Cardiac muscle cell (in vitro differentiated cells and primary cell): ENCODE results near the gene PTGDS. TPM values are rescaled to one million over a fixed set of nuclear protein-coding genes. Genes with fewer than 3 reads are reported as not detected.

Experiments
- DNase-seq, 2 donors: peaks; one replicate each; pipeline versions ENCODE4 v3.0.0 to v3.0.0-alpha.2; 2010 to 2017; ENCODE audit warnings: low read depth in 1 of 2, low spot score in 1 of 2
- H3K27ac ChIP-seq: fragments of 200-600 bp; sonication (generic); 2 replicates; pipeline ENCODE4 v1.5.1; 2016
- H3K27me3 ChIP-seq: fragments of 200-600 bp; sonication (generic); 2 replicates; pipeline ENCODE4 v1.6.0; 2016; ENCODE audit warnings: control low read depth
- H3K36me3 ChIP-seq: fragments of 200-600 bp; sonication (generic); 2 replicates; pipeline ENCODE4 v1.5.1; 2016; ENCODE audit warnings: control low read depth
- H3K4me1 ChIP-seq: fragments of 200-600 bp; sonication (generic); 2 replicates; pipeline ENCODE4 v1.8.1; 2017; ENCODE audit warnings: low read depth, mild to moderate bottlenecking, mixed run types
- H3K4me3 ChIP-seq: fragments of 200-600 bp; sonication (generic); 2 replicates; pipeline ENCODE4 v1.5.1; 2016; ENCODE audit warnings: mild to moderate bottlenecking
- H3K9me3 ChIP-seq: fragments of 200-600 bp; sonication (generic); 2 replicates; pipeline ENCODE4 v1.5.1; 2017; ENCODE audit warnings: low read depth, mild to moderate bottlenecking, control low read depth
- CTCF ChIP-seq: IDR thresholded peaks from 2 replicates; pipeline ENCODE4 v1.5.1; 2012; ENCODE audit warnings: low read depth, mild to moderate bottlenecking, low read length
- polyA plus RNA-seq: library from polyadenylated mRNA; unstranded; fragments of >200 nt; fragmentation: Nextera tagmentation; extraction: Ambion mirVana; gene quantifications from 2 replicates; pipeline ENCODE4 v1.2.1, GENCODE V29; 2016
- total RNA-seq: library from RNA; depleted of rRNA; stranded (reverse); fragments of >200 nt; gene quantifications from 2 replicates; pipeline ENCODE4 v1.2.3, GENCODE V29; 2016

PTGDS gene
- total and polyA plus RNA-seq, 2 experiments from 2014 or later = 3.4 to 3.9 TPM

GRCh38 chr9:137029058-137029936 lies 52.0 kb downstream of the PTGDS start:
- no peaks in the 10 kb centered on the region for H3K27me3 ChIP-seq
- peak; percentile 67 to 82 for DNase-seq
- peaks cover 5% of the 10 kb centered on the region for H3K4me1 ChIP-seq
- H3K27ac ChIP-seq = no peak overlapping the region
- peak; percentile 91 for TF ChIP-seq CTCF
- H3K36me3 ChIP-seq = no peaks in the 10 kb centered on the region
- H3K4me3 ChIP-seq = peak overlapping the region; percentile 92
- H3K9me3 ChIP-seq = no peaks in the 10 kb centered on the region

- Histone ChIP-seq H3K27ac (no peak overlapping the region), H3K4me3 (no peak overlapping the region), H3K27me3 (no peaks in the 10 kb centered on the region), H3K36me3 (no peaks in the 10 kb centered on the region), H3K9me3 (no peaks in the 10 kb centered on the region), H3K4me1 (peaks cover 5% of the 10 kb centered on the region)
- TF ChIP-seq CTCF = no peak
- no peak for DNase-seq
Measured at GRCh38 chr9:137030006-137030405, 52.7 kb downstream of the PTGDS start.

GRCh38 chr9:137030538-137031527 lies 53.5 kb downstream of the PTGDS start:
- Histone ChIP-seq H3K36me3 (no peaks in the 10 kb centered on the region), H3K9me3 (no peaks in the 10 kb centered on the region), H3K4me1 (peaks cover 5% of the 10 kb centered on the region), H3K4me3 (no peak overlapping the region), H3K27me3 (no peaks in the 10 kb centered on the region), H3K27ac (no peak overlapping the region)
- DNase-seq = peak in 1 of 2 donors; percentile 28
- no peak for TF ChIP-seq CTCF

Other genes with a start within 250 kb of the PTGDS start
Only the 30 nearest of the 37 such genes appear.
- not detected in 2 replicates for gene LCN8, start 219.3 kb upstream of the PTGDS start, total RNA-seq
- 0.81 TPM in 1 of 2 replicates, not detected in the other for gene LCN8, start 219.3 kb upstream of the PTGDS start, polyA plus RNA-seq
- 0.32 and 0.77 TPM in 2 replicates for gene LCN15, start 213.0 kb upstream of the PTGDS start, total RNA-seq
- 0.17 TPM in 1 of 2 replicates, not detected in the other for gene LCN15, start 213.0 kb upstream of the PTGDS start, polyA plus RNA-seq
- gene TMEM141, start 186.2 kb upstream of the PTGDS start, total RNA-seq = 200 and 306 TPM in 2 replicates
- gene TMEM141, start 186.2 kb upstream of the PTGDS start, polyA plus RNA-seq = 169 and 238 TPM in 2 replicates
- 32.4 and 49.3 TPM in 2 replicates for gene CCDC183, start 181.2 kb upstream of the PTGDS start, total RNA-seq
- 40.1 and 43.1 TPM in 2 replicates for gene CCDC183, start 181.2 kb upstream of the PTGDS start, polyA plus RNA-seq
- gene RABL6, start 169.6 kb upstream of the PTGDS start, total RNA-seq = 131 and 153 TPM in 2 replicates
- 101 and 115 TPM in 2 replicates for gene RABL6, start 169.6 kb upstream of the PTGDS start, polyA plus RNA-seq
- 8.5 and 12.2 TPM in 2 replicates for gene AJM1, start 135.0 kb upstream of the PTGDS start, total RNA-seq
- gene AJM1, start 135.0 kb upstream of the PTGDS start, polyA plus RNA-seq = 8.7 and 12.1 TPM in 2 replicates
- 185 and 235 TPM in 2 replicates for gene PHPT1, start 128.1 kb upstream of the PTGDS start, total RNA-seq
- gene PHPT1, start 128.1 kb upstream of the PTGDS start, polyA plus RNA-seq = 557 and 565 TPM in 2 replicates
- gene MAMDC4, start 125.2 kb upstream of the PTGDS start, total RNA-seq = 22.2 and 29.7 TPM in 2 replicates
- gene MAMDC4, start 125.2 kb upstream of the PTGDS start, polyA plus RNA-seq = 8.7 and 17.8 TPM in 2 replicates
- 741 and 1,028 TPM in 2 replicates for gene EDF1, start 111.2 kb upstream of the PTGDS start, total RNA-seq
- gene EDF1, start 111.2 kb upstream of the PTGDS start, polyA plus RNA-seq = 496 and 793 TPM in 2 replicates
- gene TRAF2, start 91.0 kb upstream of the PTGDS start, total RNA-seq = 20.0 and 25.6 TPM in 2 replicates
- gene TRAF2, start 91.0 kb upstream of the PTGDS start, polyA plus RNA-seq = 37.2 and 45.6 TPM in 2 replicates
- gene FBXW5, start 32.8 kb upstream of the PTGDS start, total RNA-seq = 188 and 194 TPM in 2 replicates
- 117 and 119 TPM in 2 replicates for gene FBXW5, start 32.8 kb upstream of the PTGDS start, polyA plus RNA-seq
- gene C8G, start 32.3 kb upstream of the PTGDS start, total RNA-seq = 3.4 and 10.8 TPM in 2 replicates
- gene C8G, start 32.3 kb upstream of the PTGDS start, polyA plus RNA-seq = 1.2 and 4.4 TPM in 2 replicates
- gene LCN12, start 25.2 kb upstream of the PTGDS start, total RNA-seq = 5.0 and 11.4 TPM in 2 replicates
- gene LCN12, start 25.2 kb upstream of the PTGDS start, polyA plus RNA-seq = 19.7 and 21.9 TPM in 2 replicates
- 0.36 TPM in 1 of 2 replicates, not detected in the other for gene LCNL1, start 5.5 kb downstream of the PTGDS start, total RNA-seq
- gene LCNL1, start 5.5 kb downstream of the PTGDS start, polyA plus RNA-seq = not detected in 2 replicates
- 94.6 and 130 TPM in 2 replicates for gene PAXX, start 14.9 kb downstream of the PTGDS start, total RNA-seq
- 102 and 110 TPM in 2 replicates for gene PAXX, start 14.9 kb downstream of the PTGDS start, polyA plus RNA-seq
- gene CLIC3, start 19.1 kb downstream of the PTGDS start, total RNA-seq = not detected in 2 replicates
- 0.75 and 0.87 TPM in 2 replicates for gene CLIC3, start 19.1 kb downstream of the PTGDS start, polyA plus RNA-seq
- gene ABCA2, start 50.7 kb downstream of the PTGDS start, total RNA-seq = 48.7 and 56.7 TPM in 2 replicates
- 30.5 and 33.3 TPM in 2 replicates for gene ABCA2, start 50.7 kb downstream of the PTGDS start, polyA plus RNA-seq
- not detected in 2 replicates for gene FUT7, start 54.6 kb downstream of the PTGDS start, total RNA-seq
- not detected in 2 replicates for gene FUT7, start 54.6 kb downstream of the PTGDS start, polyA plus RNA-seq
- gene NPDC1, start 68.7 kb downstream of the PTGDS start, total RNA-seq = 40.8 and 65.1 TPM in 2 replicates
- 83.5 and 94.9 TPM in 2 replicates for gene NPDC1, start 68.7 kb downstream of the PTGDS start, polyA plus RNA-seq
- gene ENTPD2, start 76.6 kb downstream of the PTGDS start, total RNA-seq = not detected in 2 replicates
- gene ENTPD2, start 76.6 kb downstream of the PTGDS start, polyA plus RNA-seq = not detected in 2 replicates
- 6.3 and 42.1 TPM in 2 replicates for gene SAPCD2, start 93.1 kb downstream of the PTGDS start, total RNA-seq
- 4.7 and 28.3 TPM in 2 replicates for gene SAPCD2, start 93.1 kb downstream of the PTGDS start, polyA plus RNA-seq
- 5.8 and 13.3 TPM in 2 replicates for gene UAP1L1, start 100.0 kb downstream of the PTGDS start, total RNA-seq
- 9.9 and 17.9 TPM in 2 replicates for gene UAP1L1, start 100.0 kb downstream of the PTGDS start, polyA plus RNA-seq
- gene MAN1B1, start 109.5 kb downstream of the PTGDS start, total RNA-seq = 59.4 and 73.3 TPM in 2 replicates
- gene MAN1B1, start 109.5 kb downstream of the PTGDS start, polyA plus RNA-seq = 67.6 and 86.7 TPM in 2 replicates
- gene DPP7, start 137.2 kb downstream of the PTGDS start, total RNA-seq = 125 and 144 TPM in 2 replicates
- 202 and 204 TPM in 2 replicates for gene DPP7, start 137.2 kb downstream of the PTGDS start, polyA plus RNA-seq
- gene GRIN1, start 161.7 kb downstream of the PTGDS start, total RNA-seq = 0.03 TPM in 1 of 2 replicates, not detected in the other
- gene GRIN1, start 161.7 kb downstream of the PTGDS start, polyA plus RNA-seq = 0.22 and 0.49 TPM in 2 replicates
- not detected in 2 replicates for gene LRRC26, start 192.5 kb downstream of the PTGDS start, total RNA-seq
- gene LRRC26, start 192.5 kb downstream of the PTGDS start, polyA plus RNA-seq = 1.4 and 2.3 TPM in 2 replicates
- not detected in 2 replicates for gene TMEM210, start 194.6 kb downstream of the PTGDS start, total RNA-seq
- gene TMEM210, start 194.6 kb downstream of the PTGDS start, polyA plus RNA-seq = not detected in 2 replicates
- 29.8 and 42.8 TPM in 2 replicates for gene ANAPC2, start 211.1 kb downstream of the PTGDS start, total RNA-seq
- 15.5 and 17.9 TPM in 2 replicates for gene ANAPC2, start 211.1 kb downstream of the PTGDS start, polyA plus RNA-seq
- 64.5 and 90.3 TPM in 2 replicates for gene SSNA1, start 211.2 kb downstream of the PTGDS start, total RNA-seq
- 77.9 and 110 TPM in 2 replicates for gene SSNA1, start 211.2 kb downstream of the PTGDS start, polyA plus RNA-seq
- gene TPRN, start 223.2 kb downstream of the PTGDS start, total RNA-seq = 26.4 and 31.2 TPM in 2 replicates
- 34.7 and 44.8 TPM in 2 replicates for gene TPRN, start 223.2 kb downstream of the PTGDS start, polyA plus RNA-seq